HepG2 (cell line): ENCODE results near the gene TUBE1. TPM values are rescaled to one million over a fixed set of nuclear protein-coding genes. Genes with fewer than 3 reads are reported as not detected.

ENCODE experiments used
- ATAC-seq: fragments of 200-7000 bp; cut with Tn5 transposase; 3 replicates; pipeline ENCODE4 v1.9.1; 2020; ENCODE audit warnings: mild to moderate bottlenecking, moderate library complexity
- BruUV-seq: library from RNA; stranded (reverse); fragments of 400-500 nt; replicated peaks from 2 replicates; lab custom pipeline; 2021; lab: Mats Ljungman, UMichigan
- CTCF ChIA-PET: fragments of 300-600 bp; formaldehyde crosslinking; extraction: SDS; loops from one replicate; lab custom pipeline; 2021; ENCODE audit warnings: low total read pairs, inconsistent platforms, low intra/inter-chr PET ratio; lab: Yijun Ruan, JAX
- POLR2A ChIA-PET: fragments of 350-600 bp; sonication (Branson Sonifier 250); formaldehyde crosslinking; loops from one replicate; lab custom pipeline; 2020; ENCODE audit warnings: antibody characterized with exemption, inconsistent platforms; lab: Yijun Ruan, JAX
- DNase-seq: peaks from one replicate; pipeline ENCODE4 v3.0.0-alpha.2; 2015; ENCODE audit warnings: low spot score
- FAIRE-seq: peaks from 3 replicates; lab custom pipeline; 2011; peaks lifted over from hg19 to GRCh38; lab: Jason Lieb, UNC
- H2AFZ ChIP-seq: one replicate; pipeline ENCODE4 v1.6.1; 2011; ENCODE audit warnings: low read length, inconsistent platforms
- H3K27ac ChIP-seq: fragments of 300-600 bp; 3 replicates; pipeline ENCODE4 v1.8.0; 2011; ENCODE audit warnings: mixed run types, mild to moderate bottlenecking, mixed read lengths, low read length, inconsistent platforms; ENCODE audit not compliant: insufficient read depth; ENCODE audit errors: extremely low read length
- H3K27me3 ChIP-seq, 2 experiments: fragments of 200-600 bp in 1 of 2; 2 replicates in 1 of 2; 3 replicates in 1 of 2; pipeline versions ENCODE4 v1.6.0 to v1.8.0; 2011; ENCODE audit warnings: low read length in 2 of 2, mild to moderate bottlenecking in 2 of 2, moderate library complexity in 2 of 2, inconsistent platforms in 1 of 2; ENCODE audit not compliant: insufficient read depth in 2 of 2, control insufficient read depth in 1 of 2
- H3K36me3 ChIP-seq, 2 experiments: fragments of 200-600 bp in 1 of 2; replicated peaks in 1 of 2; 2 replicates in 1 of 2; 3 replicates in 1 of 2; pipeline versions ENCODE4 v1.5.1 to v1.8.0; 2011; ENCODE audit warnings: low read length in 2 of 2, inconsistent platforms in 1 of 2; ENCODE audit not compliant: insufficient read depth in 2 of 2, control insufficient read depth in 1 of 2
- H3K4me1 ChIP-seq: 2 replicates; pipeline ENCODE4 v1.5.1; 2012; ENCODE audit warnings: low read length, inconsistent platforms; ENCODE audit not compliant: insufficient read depth
- H3K4me2 ChIP-seq: 2 replicates; pipeline ENCODE4 v1.6.0; 2011; ENCODE audit warnings: low read depth, low read length, inconsistent platforms
- H3K4me3 ChIP-seq, 3 experiments: fragments of 200-600 bp in 1 of 3; sonication (generic), shearing (Covaris generic) in 1 of 3; replicated peaks in 1 of 3; 2 replicates each; pipeline ENCODE4 v1.5.1; 2011 to 2016; ENCODE audit warnings: low read length in 3 of 3, inconsistent platforms in 2 of 3, low read depth in 2 of 3, mild to moderate bottlenecking in 2 of 3, control low read depth in 1 of 3, mixed read lengths in 1 of 3; ENCODE audit not compliant: insufficient read depth in 1 of 3
- H3K79me2 ChIP-seq: one replicate; pipeline ENCODE4 v1.6.1; 2011; ENCODE audit warnings: low read length, inconsistent platforms; ENCODE audit not compliant: insufficient read depth
- H3K9ac ChIP-seq: 2 replicates; pipeline ENCODE4 v1.6.0; 2011; ENCODE audit warnings: mild to moderate bottlenecking, low read depth, low read length, inconsistent platforms; ENCODE audit not compliant: insufficient read depth
- H3K9me3 ChIP-seq: 2 replicates; pipeline ENCODE4 v1.5.1; 2012; ENCODE audit warnings: mild to moderate bottlenecking, low read length
- H4K20me1 ChIP-seq: 2 replicates; pipeline ENCODE4 v1.6.0; 2011; ENCODE audit warnings: inconsistent platforms, mild to moderate bottlenecking, low read length, moderate library complexity; ENCODE audit not compliant: insufficient read depth
- ARHGAP35 ChIP-seq: sonication (generic); formaldehyde crosslinking; IDR thresholded peaks from 2 replicates; pipeline ENCODE4 v1.9.0; 2022; ENCODE audit warnings: mild to moderate bottlenecking, inconsistent platforms, moderate library complexity, missing genetic modification reagents, borderline replicate concordance
- HNRNPL ChIP-seq: fragments of 200-400 bp; formaldehyde crosslinking; IDR thresholded peaks from 2 replicates; pipeline ENCODE4 v1.6.1; 2017; ENCODE audit warnings: mild to moderate bottlenecking, low read depth, low read length
- KDM1A ChIP-seq: IDR thresholded peaks from 2 replicates; pipeline ENCODE4 v1.6.1; 2016; ENCODE audit warnings: missing compliant biosample characterization
- MBNL3 ChIP-seq: fragments of 250-450 bp; sonication (Bioruptor Pico); conservative IDR thresholded peaks from 2 replicates; pipeline ENCODE4 v1.8.0; 2022; ENCODE audit warnings: mild to moderate bottlenecking, inconsistent platforms
- NCOA5 ChIP-seq: sonication (generic); formaldehyde crosslinking; IDR thresholded peaks from 2 replicates; pipeline ENCODE4 v1.4.0; 2020; ENCODE audit warnings: missing genetic modification reagents
- NFKBIZ ChIP-seq: IDR thresholded peaks from 2 replicates; pipeline ENCODE4 v1.6.1; 2018; ENCODE audit warnings: missing genetic modification reagents, missing compliant biosample characterization
- STAT5B ChIP-seq: sonication (generic); formaldehyde crosslinking; IDR thresholded peaks from 2 replicates; pipeline ENCODE4 v1.4.0; 2020; ENCODE audit warnings: missing genetic modification reagents
- TCF7 ChIP-seq: sonication (generic); IDR thresholded peaks from 2 replicates; pipeline ENCODE4 v1.6.1; 2016; ENCODE audit warnings: antibody characterized with exemption, low read depth
- TRAFD1 ChIP-seq: sonication (generic); formaldehyde crosslinking; IDR thresholded peaks from 2 replicates; pipeline ENCODE4 v1.5.1; 2020; ENCODE audit warnings: missing genetic modification reagents, mild to moderate bottlenecking, borderline replicate concordance
- TRIM22 ChIP-seq: fragments of 450-650 bp; IDR thresholded peaks from 2 replicates; pipeline ENCODE4 v1.6.1; 2017
- ZFP41 ChIP-seq: sonication (generic); formaldehyde crosslinking; IDR thresholded peaks from 2 replicates; pipeline ENCODE4 v1.4.0; 2020; ENCODE audit warnings: mild to moderate bottlenecking, missing genetic modification reagents, borderline replicate concordance
- ZNF101 ChIP-seq: sonication (generic); formaldehyde crosslinking; IDR thresholded peaks from 2 replicates; pipeline ENCODE4 v1.4.0; 2020; ENCODE audit warnings: mild to moderate bottlenecking, low read depth, missing genetic modification reagents, borderline replicate concordance
- ZNF253 ChIP-seq: sonication (generic); formaldehyde crosslinking; IDR thresholded peaks from 2 replicates; pipeline ENCODE4 v1.8.0; 2022; ENCODE audit warnings: mild to moderate bottlenecking, missing genetic modification reagents, borderline replicate concordance
- ZNF543 ChIP-seq: sonication (generic); formaldehyde crosslinking; IDR thresholded peaks from 2 replicates; pipeline ENCODE4 v1.4.0; 2020; ENCODE audit warnings: mild to moderate bottlenecking, missing genetic modification reagents
- ZNF747 ChIP-seq: sonication (generic); formaldehyde crosslinking; IDR thresholded peaks from 2 replicates; pipeline ENCODE4 v1.8.1; 2023; ENCODE audit warnings: missing genetic modification reagents, mild to moderate bottlenecking, borderline replicate concordance
- WGBS: methylation state at CpG from one replicate; pipeline ENCODE4 v1.1.6; 2017; ENCODE audit warnings: low lambda C conversion rate; 5-methylcytosine and 5-hydroxymethylcytosine counted together
- in situ Hi-C: cut with HindIII; loops from 2 replicates; pipeline ENCODE4 v1.10.0; 2017; ENCODE audit warnings: low pct_unique_long_range_greater_than_20kb; ENCODE audit not compliant: extremely low pct_ligation_motif_present
- intact Hi-C: fragments of 100-400 bp; cut with micrococcal nuclease; formaldehyde crosslinking; loops from one replicate; pipeline ENCODE4 v1.10.0; 2022; ENCODE audit not compliant: unreplicated experiment
- polyA plus RNA-seq, 8 experiments: library from polyadenylated mRNA; depleted of rRNA in 3 of 8; stranded (reverse) in 7 of 8; unstranded in 1 of 8; fragments of >200 nt; fragmentation: Illumina TruSeq in 4 of 8; extraction: Trizol in 4 of 8; gene quantifications; 2 replicates each; pipeline versions ENCODE4 v1.2.1 to v1.2.3, GENCODE V29; 2011 to 2016; ENCODE audit warnings: low read depth in 4 of 8, missing spikeins in 1 of 8, mixed read lengths in 1 of 8; ENCODE audit not compliant: insufficient read depth in 1 of 8
- total RNA-seq, 5 experiments: library from RNA; depleted of rRNA; stranded (reverse); fragments of >200 nt; fragmentation: Illumina TruSeq; extraction: Trizol; gene quantifications; 2 replicates each; pipeline ENCODE4 v1.2.3, GENCODE V29; 2016; ENCODE audit warnings: low read depth in 1 of 5

Gene TUBE1
- total and polyA plus RNA-seq, 2 of the 13 experiments (the other 11 are each of a cell fraction or from before 2014, with no cell fraction given): 17.3 to 22.6 TPM

- H3K9me3 ChIP-seq: no peaks in the 10 kb centered on the region
- H3K9ac ChIP-seq: no peak overlapping the region
- DNase-seq: no peak
- H3K4me1 ChIP-seq: peaks cover 4% of the 10 kb centered on the region; the same call in 1 of the 2 replicates
- in situ Hi-C loops: no loop called here
- H2AFZ ChIP-seq: no peak overlapping the region
- no peak for TF ChIP-seq STAT5B (CRISPR knock-in tag)
- no peak overlapping the region for H3K27ac ChIP-seq
- H4K20me1 ChIP-seq: no peaks in the 10 kb centered on the region
- no peak for ATAC-seq
- ChIA-PET CTCF (no interaction called here), POLR2A (no interaction called here)
- H3K4me3 ChIP-seq: no peak overlapping the region
- WGBS: 39% methylated on average over 2 of the region's 2 CpGs
- no TSS peak for BruUV-seq
- no peak overlapping the region for H3K4me2 ChIP-seq
- H3K79me2 ChIP-seq: no peaks in the 10 kb centered on the region
- intact Hi-C loops: no loop called here
- H3K27me3 ChIP-seq: peaks cover 0 to 3% of the 10 kb centered on the region in 2 experiments; a peak in 3 of 5 replicates
- H3K36me3 ChIP-seq: no peaks in the 10 kb centered on the region
- no peak for FAIRE-seq
These were observed 47.9 kb downstream of the TUBE1 start for GRCh38 chr6:112039431-112039770.

GRCh38 chr6:112038756-112039430 lies 48.4 kb downstream of the TUBE1 start:
- Histone ChIP-seq H3K36me3 (no peaks in the 10 kb centered on the region), H3K4me3 (no peak overlapping the region), H3K4me2 (no peak overlapping the region), H3K79me2 (no peaks in the 10 kb centered on the region), H2AFZ (no peak overlapping the region), H3K27ac (no peak overlapping the region), H3K9ac (no peak overlapping the region), H3K27me3 (peaks cover 0 to 6% of the 10 kb centered on the region in 2 experiments; a peak in 3 of 5 replicates), H4K20me1 (no peaks in the 10 kb centered on the region), H3K9me3 (no peaks in the 10 kb centered on the region), H3K4me1 (peaks cover 2% of the 10 kb centered on the region; the same call in 1 of the 2 replicates)
- in situ Hi-C loops (no loop called here), intact Hi-C loops (no loop called here)
- no TSS peak for BruUV-seq
- ChIA-PET CTCF (no interaction called here), POLR2A (no interaction called here)
- DNase-seq (no peak), FAIRE-seq (no peak), ATAC-seq (no peak)
- no peak for TF ChIP-seq ZFP41 (CRISPR knock-in tag)
- no peak for TF ChIP-seq TCF7
- no peak for TF ChIP-seq HNRNPL
- no peak for TF ChIP-seq MBNL3 (CRISPR knock-in tag)
- TF ChIP-seq ZNF543 (CRISPR knock-in tag): no peak
- no peak for TF ChIP-seq NCOA5 (CRISPR knock-in tag)
- no peak for TF ChIP-seq ZNF101 (CRISPR knock-in tag)
- TF ChIP-seq NFKBIZ (CRISPR knock-in tag): no peak
- no peak for TF ChIP-seq TRIM22
- no peak for TF ChIP-seq KDM1A (CRISPR knock-in tag)
- TF ChIP-seq ARHGAP35 (CRISPR knock-in tag): no peak
- TF ChIP-seq TRAFD1: no peak
- TF ChIP-seq ZNF253: no peak
- no peak for TF ChIP-seq ZNF747 (CRISPR knock-in tag)
- WGBS: 56% methylated on average over 15 of the region's 15 CpGs
